Measurements from ENCODE around the gene PDE4D.

GRCh38 chr5:59665086-59665831, 228.3 kb downstream of the PDE4D start:
- TF ChIP-seq CTCF (conservative IDR thresholded peaks at IDR 0.05; ENCODE audit: low read depth, low read length) (no peak), SMC3 (IDR thresholded peaks at IDR 0.05; ENCODE audit: low read depth, low read length) (no peak), POLR2A (IDR thresholded peaks at IDR 0.05; ENCODE audit: low read depth, low read length) (no peak), RAD21 (IDR thresholded peaks at IDR 0.05; ENCODE audit: low read length) (no peak), NFE2L2 (IDR thresholded peaks at IDR 0.05; ENCODE audit: low read depth, low read length) (no peak)

Measured in IMR-90 (cell line).